DND-41 (cell line): ENCODE data around the gene ARHGAP6.

Experiments used
- ATAC-seq: fragments of 200-7000 bp; cut with Tn5 transposase; 3 replicates; pipeline ENCODE4 v1.9.1; 2021; ENCODE audit warnings: low read depth; ENCODE audit not compliant: insufficient read depth
- DNase-seq: peaks from one replicate; pipeline ENCODE4 v3.0.0-alpha.2; 2020
- H2AFZ ChIP-seq: 2 replicates; pipeline ENCODE4 v1.6.0; 2012; ENCODE audit warnings: low read depth, low read length
- H3K27ac ChIP-seq: 2 replicates; pipeline ENCODE4 v1.5.1; 2012; ENCODE audit warnings: low read length, inconsistent platforms
- H3K27me3 ChIP-seq: fragments of 200-600 bp; sonication (generic); 2 replicates; pipeline ENCODE4 v1.6.0; 2012; ENCODE audit warnings: low read length, mild to moderate bottlenecking, inconsistent platforms; ENCODE audit not compliant: insufficient read depth, poor library complexity
- H3K36me3 ChIP-seq: 2 replicates; pipeline ENCODE4 v1.5.1; 2012; ENCODE audit warnings: low read length, inconsistent platforms; ENCODE audit not compliant: insufficient read depth
- H3K4me1 ChIP-seq: 2 replicates; pipeline ENCODE4 v1.5.1; 2012; ENCODE audit warnings: mild to moderate bottlenecking, low read length; ENCODE audit not compliant: insufficient read depth
- H3K4me2 ChIP-seq: 2 replicates; pipeline ENCODE4 v1.6.0; 2012; ENCODE audit warnings: mild to moderate bottlenecking, moderate library complexity, low read length, inconsistent platforms; ENCODE audit not compliant: insufficient read depth
- H3K4me3 ChIP-seq, 2 experiments: fragments of 200-600 bp in 1 of 2; shearing (Covaris generic) in 1 of 2; 2 replicates each; pipeline ENCODE4 v1.5.1; 2012 to 2016; ENCODE audit warnings: inconsistent platforms in 2 of 2, low read length in 2 of 2, mild to moderate bottlenecking in 2 of 2, low read depth in 1 of 2, moderate library complexity in 1 of 2
- H3K79me2 ChIP-seq: 2 replicates; pipeline ENCODE4 v1.6.0; 2012; ENCODE audit warnings: low read length, inconsistent platforms; ENCODE audit not compliant: insufficient read depth
- H3K9ac ChIP-seq: 2 replicates; pipeline ENCODE4 v1.6.0; 2012; ENCODE audit warnings: low read depth, mild to moderate bottlenecking, inconsistent platforms, low read length, moderate library complexity
- H3K9me3 ChIP-seq: 2 replicates; pipeline ENCODE4 v1.5.1; 2012; ENCODE audit warnings: low read length, moderate library complexity, mild to moderate bottlenecking, inconsistent platforms; ENCODE audit not compliant: insufficient read depth, severe bottlenecking
- H4K20me1 ChIP-seq: 2 replicates; pipeline ENCODE4 v1.6.0; 2012; ENCODE audit warnings: low read length; ENCODE audit not compliant: insufficient read depth
- EZH2 ChIP-seq: IDR thresholded peaks from 3 replicates; pipeline ENCODE4 v1.6.1; 2012; ENCODE audit warnings: borderline replicate concordance, low read depth, mild to moderate bottlenecking, moderate library complexity, low read length, inconsistent platforms; ENCODE audit not compliant: severe bottlenecking
- TF ChIP-seq, protein P1 (sequence below): IDR thresholded peaks from 2 replicates; pipeline ENCODE4 v1.5.1; 2012; ENCODE audit warnings: borderline replicate concordance, low read length, moderate library complexity, mild to moderate bottlenecking; ENCODE audit not compliant: poor library complexity, severe bottlenecking; ENCODE audit errors: extremely low read depth

ARHGAP6 gene

DNA sequence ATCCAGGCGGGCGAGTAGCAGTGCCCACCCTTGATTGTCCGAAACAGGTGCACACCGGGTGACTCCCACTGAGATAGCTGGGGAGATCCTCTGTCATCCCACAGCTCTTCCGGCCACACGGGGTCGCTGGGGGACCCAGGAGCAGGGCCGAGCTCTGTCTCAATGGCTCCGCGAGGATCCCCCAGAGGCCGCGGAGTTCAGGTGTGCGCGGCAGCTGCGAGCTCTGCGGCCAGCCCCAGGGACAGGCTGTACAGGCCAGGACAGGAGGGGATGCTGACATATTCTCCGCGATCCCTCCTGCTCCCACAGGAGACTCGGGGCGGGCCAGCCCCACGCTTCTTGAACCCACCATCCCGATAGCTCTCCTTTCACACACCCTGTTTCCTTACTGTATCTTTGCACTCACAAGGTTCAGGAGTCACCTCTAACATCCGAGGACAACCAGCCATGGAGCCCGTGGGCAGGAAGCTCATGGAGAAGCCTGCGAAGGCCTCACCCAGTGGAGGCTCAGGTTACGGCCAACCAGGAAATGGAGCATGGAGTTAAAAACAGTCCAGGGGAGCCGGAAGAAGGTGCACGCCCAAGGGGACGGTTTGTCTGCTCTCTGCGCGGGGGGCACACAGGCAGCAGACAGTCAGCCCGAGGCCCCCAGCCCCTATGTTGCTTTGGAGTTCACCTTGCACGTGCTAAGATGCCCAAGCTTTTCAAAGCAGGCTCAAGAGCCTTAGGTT lies 450.4 kb downstream of the ARHGAP6 start:
- Histone ChIP-seq H2AFZ (no peak overlapping the region), H3K79me2 (no peaks in the 10 kb centered on the region), H3K9me3 (no peaks in the 10 kb centered on the region), H4K20me1 (no peaks in the 10 kb centered on the region), H3K27me3 (no peaks in the 10 kb centered on the region), H3K9ac (no peak overlapping the region), H3K36me3 (no peaks in the 10 kb centered on the region), H3K4me2 (no peak overlapping the region), H3K4me1 (no peaks in the 10 kb centered on the region), H3K27ac (no peak overlapping the region), H3K4me3 (no peak overlapping the region)
- ATAC-seq, result no peak
- DNase-seq, result no peak
- no peak for TF ChIP-seq EZH2
- TF ChIP-seq, protein P1, sequence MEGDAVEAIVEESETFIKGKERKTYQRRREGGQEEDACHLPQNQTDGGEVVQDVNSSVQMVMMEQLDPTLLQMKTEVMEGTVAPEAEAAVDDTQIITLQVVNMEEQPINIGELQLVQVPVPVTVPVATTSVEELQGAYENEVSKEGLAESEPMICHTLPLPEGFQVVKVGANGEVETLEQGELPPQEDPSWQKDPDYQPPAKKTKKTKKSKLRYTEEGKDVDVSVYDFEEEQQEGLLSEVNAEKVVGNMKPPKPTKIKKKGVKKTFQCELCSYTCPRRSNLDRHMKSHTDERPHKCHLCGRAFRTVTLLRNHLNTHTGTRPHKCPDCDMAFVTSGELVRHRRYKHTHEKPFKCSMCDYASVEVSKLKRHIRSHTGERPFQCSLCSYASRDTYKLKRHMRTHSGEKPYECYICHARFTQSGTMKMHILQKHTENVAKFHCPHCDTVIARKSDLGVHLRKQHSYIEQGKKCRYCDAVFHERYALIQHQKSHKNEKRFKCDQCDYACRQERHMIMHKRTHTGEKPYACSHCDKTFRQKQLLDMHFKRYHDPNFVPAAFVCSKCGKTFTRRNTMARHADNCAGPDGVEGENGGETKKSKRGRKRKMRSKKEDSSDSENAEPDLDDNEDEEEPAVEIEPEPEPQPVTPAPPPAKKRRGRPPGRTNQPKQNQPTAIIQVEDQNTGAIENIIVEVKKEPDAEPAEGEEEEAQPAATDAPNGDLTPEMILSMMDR, result no peak

DNA sequence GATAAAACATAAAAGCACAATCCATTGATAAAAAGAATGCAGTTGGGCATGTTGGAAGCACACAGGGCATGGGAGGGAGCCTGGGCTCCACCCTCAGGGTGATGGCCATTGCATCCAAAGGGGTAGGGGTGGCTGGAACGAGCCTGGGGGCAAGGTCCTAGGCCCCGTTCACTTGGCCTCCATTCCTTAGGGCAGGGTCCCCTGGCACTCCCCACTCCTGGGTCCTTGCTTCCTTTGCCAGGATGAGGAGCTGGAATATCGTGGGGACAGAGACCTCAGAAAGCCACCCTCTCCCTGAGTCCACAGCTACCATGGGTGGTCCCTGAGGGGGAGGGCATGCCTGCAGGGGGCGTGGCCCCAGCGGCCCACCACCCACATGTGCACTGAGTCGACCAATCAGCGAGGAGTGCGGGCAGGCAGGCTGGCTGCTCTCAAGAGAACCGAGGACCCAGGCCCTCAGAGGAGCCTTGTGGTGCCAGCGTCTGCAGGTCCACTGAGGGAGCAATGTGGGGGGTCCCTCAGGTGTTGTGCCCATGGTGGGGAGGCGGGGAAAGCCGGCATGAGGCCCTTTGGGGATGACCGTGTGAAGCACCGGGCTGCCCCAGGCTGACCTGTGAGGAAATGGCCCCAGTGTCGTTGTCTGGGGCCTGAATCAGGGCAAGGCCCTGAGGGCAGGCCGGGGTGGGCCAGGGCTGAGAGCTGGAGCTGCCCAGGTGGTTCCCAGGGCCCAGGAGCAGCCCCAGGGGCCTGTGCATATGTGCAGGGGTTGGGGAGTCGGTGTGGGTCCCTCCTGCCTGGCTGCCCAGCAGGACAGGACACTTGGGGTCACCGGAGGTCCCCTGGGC lies 451.2 kb downstream of the ARHGAP6 start:
- no peak for DNase-seq
- H3K9me3 ChIP-seq, result no peaks in the 10 kb centered on the region
- H3K4me2 ChIP-seq, result no peak overlapping the region
- H2AFZ ChIP-seq, result no peak overlapping the region
- H3K27ac ChIP-seq, result no peak overlapping the region
- no peak overlapping the region for H3K4me3 ChIP-seq
- no peak for ATAC-seq
- H3K9ac ChIP-seq, result no peak overlapping the region
- H4K20me1 ChIP-seq, result no peaks in the 10 kb centered on the region
- no peaks in the 10 kb centered on the region for H3K27me3 ChIP-seq
- H3K36me3 ChIP-seq, result no peaks in the 10 kb centered on the region
- no peak for TF ChIP-seq EZH2
- TF ChIP-seq, protein P1, result no peak
- no peaks in the 10 kb centered on the region for H3K79me2 ChIP-seq
- H3K4me1 ChIP-seq, result no peaks in the 10 kb centered on the region

DNA sequence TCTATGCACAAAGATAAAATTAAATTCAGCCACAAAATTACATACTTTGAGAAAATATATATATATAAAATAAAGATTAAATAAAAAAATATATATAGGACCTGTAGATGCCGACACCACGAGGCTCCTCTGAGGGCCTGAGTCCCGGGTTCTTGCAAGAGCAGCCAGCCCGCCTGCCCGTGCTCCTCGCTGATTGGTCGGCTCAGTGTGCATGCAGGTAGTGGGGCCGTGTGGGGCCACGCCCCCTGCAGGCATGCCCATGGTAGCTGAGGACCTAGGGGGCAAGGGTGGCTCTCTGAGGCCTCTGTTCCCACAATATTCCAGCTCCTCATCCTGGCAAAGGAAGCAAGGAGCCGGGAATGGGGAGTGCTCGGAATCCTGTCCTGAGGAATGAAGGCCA lies 453.0 kb downstream of the ARHGAP6 start:
- no peaks in the 10 kb centered on the region for H3K4me1 ChIP-seq
- no peaks in the 10 kb centered on the region for H4K20me1 ChIP-seq
- no peak overlapping the region for H2AFZ ChIP-seq
- TF ChIP-seq, protein P1, result no peak
- no peak for TF ChIP-seq EZH2
- H3K9me3 ChIP-seq, result no peaks in the 10 kb centered on the region
- no peak overlapping the region for H3K4me3 ChIP-seq
- no peak overlapping the region for H3K4me2 ChIP-seq
- DNase-seq (no peak), ATAC-seq (no peak)
- H3K9ac ChIP-seq, result no peak overlapping the region
- H3K79me2 ChIP-seq, result no peaks in the 10 kb centered on the region
- no peaks in the 10 kb centered on the region for H3K36me3 ChIP-seq
- H3K27ac ChIP-seq, result no peak overlapping the region
- H3K27me3 ChIP-seq, result no peaks in the 10 kb centered on the region
